CD14-positive monocyte (primary cell): ENCODE data around the gene FNDC11. TPM values are rescaled to one million over a fixed set of nuclear protein-coding genes. Genes with fewer than 3 reads are reported as not detected.

Source experiments
- DNase-seq, 3 donors: peaks; one replicate each; pipeline ENCODE4 v3.0.0-alpha.2; 2011 to 2022
- H2AFZ ChIP-seq: 2 replicates; pipeline ENCODE4 v1.6.0; 2012; ENCODE audit warnings: mild to moderate bottlenecking, low read depth, low read length, inconsistent platforms; ENCODE audit not compliant: insufficient read depth, poor library complexity, severe bottlenecking
- H3K27ac ChIP-seq, 2 donors: 1 replicate in 1 of 2; 2 replicates in 1 of 2; pipeline ENCODE4 v1.5.1; 2012 to 2013; ENCODE audit warnings: low read length in 2 of 2, control low read depth in 1 of 2, inconsistent platforms in 1 of 2, low read depth in 1 of 2, mild to moderate bottlenecking in 1 of 2
- H3K27me3 ChIP-seq, 2 donors: one replicate each; pipeline versions ENCODE4 v1.6.0 to v1.6.1; 2011 to 2013; ENCODE audit warnings: low read length in 2 of 2; ENCODE audit not compliant: control insufficient read depth in 2 of 2, insufficient read depth in 2 of 2
- H3K36me3 ChIP-seq, 2 donors: replicated peaks in 1 of 2; 1 replicate in 1 of 2; 2 replicates in 1 of 2; pipeline versions ENCODE4 v1.5.1 to v1.6.1; 2012 to 2013; ENCODE audit warnings: low read length in 2 of 2, control low read depth in 1 of 2, inconsistent platforms in 1 of 2, mild to moderate bottlenecking in 1 of 2; ENCODE audit not compliant: insufficient read depth in 2 of 2, control insufficient read depth in 1 of 2
- H3K4me1 ChIP-seq, 2 donors: 1 replicate in 1 of 2; 2 replicates in 1 of 2; pipeline versions ENCODE4 v1.5.1 to v1.6.1; 2012 to 2013; ENCODE audit warnings: low read length in 2 of 2, control low read depth in 1 of 2, inconsistent platforms in 1 of 2, mild to moderate bottlenecking in 1 of 2, moderate library complexity in 1 of 2; ENCODE audit not compliant: insufficient read depth in 2 of 2, control insufficient read depth in 1 of 2
- H3K4me2 ChIP-seq: replicated peaks from 2 replicates; pipeline ENCODE3; 2012; ENCODE audit warnings: low read length, moderate library complexity, mild to moderate bottlenecking; ENCODE audit not compliant: poor library complexity, severe bottlenecking; ENCODE audit errors: extremely low read depth
- H3K4me3 ChIP-seq, 3 experiments: fragments of 200-600 bp in 1 of 3; sonication (generic) in 1 of 3; replicated peaks in 1 of 3; 1 replicate in 2 of 3; 2 replicates in 1 of 3; pipeline ENCODE4 v1.5.1; 2011 to 2013; ENCODE audit warnings: low read length in 3 of 3, mild to moderate bottlenecking in 3 of 3, control low read depth in 2 of 3, low read depth in 2 of 3, inconsistent platforms in 1 of 3, moderate library complexity in 1 of 3
- H3K79me2 ChIP-seq: 2 replicates; pipeline ENCODE4 v1.6.0; 2012; ENCODE audit warnings: mild to moderate bottlenecking, control low read depth, inconsistent platforms, low read length, moderate library complexity; ENCODE audit not compliant: insufficient read depth
- H3K9ac ChIP-seq: 2 replicates; pipeline ENCODE4 v1.6.0; 2017; ENCODE audit warnings: low read length, mild to moderate bottlenecking; ENCODE audit not compliant: insufficient read depth, poor library complexity, severe bottlenecking
- H3K9me3 ChIP-seq, 2 donors: replicated peaks in 1 of 2; 1 replicate in 1 of 2; 2 replicates in 1 of 2; pipeline versions ENCODE4 v1.5.1 to v1.6.1; 2012 to 2013; ENCODE audit warnings: low read length in 2 of 2, control low read depth in 1 of 2; ENCODE audit not compliant: control insufficient read depth in 1 of 2, insufficient read depth in 1 of 2
- H4K20me1 ChIP-seq: 2 replicates; pipeline ENCODE4 v1.6.0; 2012; ENCODE audit warnings: mild to moderate bottlenecking, low read length, control low read depth, moderate library complexity; ENCODE audit not compliant: insufficient read depth
- H3K27ac Mint-ChIP-seq, 7 donors: one replicate each; pipeline ENCODE4 v1.8.0; 2020; ENCODE audit warnings: mild to moderate bottlenecking in 7 of 7, mixed read lengths in 7 of 7, moderate library complexity in 6 of 7, inconsistent platforms in 2 of 7
- H3K27me3 Mint-ChIP-seq, 3 donors: one replicate each; pipeline ENCODE4 v1.8.0; 2021 to 2022; ENCODE audit warnings: low read depth in 3 of 3, mild to moderate bottlenecking in 3 of 3, mixed read lengths in 3 of 3, moderate library complexity in 3 of 3, inconsistent platforms in 1 of 3
- H3K36me3 Mint-ChIP-seq, 2 donors: one replicate each; pipeline ENCODE4 v1.8.0; 2020; ENCODE audit warnings: mixed read lengths in 2 of 2, inconsistent platforms in 1 of 2, mild to moderate bottlenecking in 1 of 2
- H3K4me1 Mint-ChIP-seq: one replicate; pipeline ENCODE4 v1.8.0; 2020; ENCODE audit warnings: mild to moderate bottlenecking, mixed read lengths
- H3K4me3 Mint-ChIP-seq, 2 donors: one replicate each; pipeline ENCODE4 v1.8.0; 2020; ENCODE audit warnings: mild to moderate bottlenecking in 2 of 2, mixed read lengths in 2 of 2, moderate library complexity in 1 of 2
- H3K9me3 Mint-ChIP-seq, 7 donors: one replicate each; pipeline ENCODE4 v1.8.0; 2020 to 2022; ENCODE audit warnings: mixed read lengths in 7 of 7, mild to moderate bottlenecking in 6 of 7, moderate library complexity in 6 of 7, inconsistent platforms in 2 of 7
- WGBS: methylation state at CpG from one replicate; pipeline ENCODE4 v1.1.5; 2013; ENCODE audit warnings: missing lambda C conversion rate; ENCODE audit not compliant: insufficient coverage; 5-methylcytosine and 5-hydroxymethylcytosine counted together
- intact Hi-C, 2 donors: fragments of 100-400 bp; cut with micrococcal nuclease; formaldehyde crosslinking; loops; one replicate each; pipeline versions ENCODE4 v1.15.0 to v1.15.1; 2023
- polyA plus RNA-seq, 3 donors: library from polyadenylated mRNA; depleted of rRNA in 1 of 3; unstranded in 2 of 3; stranded (reverse) in 1 of 3; fragments of 300-500 nt in 2 of 3; fragments of >200 nt in 1 of 3; fragmentation: Illumina TruSeq in 2 of 3; gene quantifications; 1 replicate in 2 of 3; 2 replicates in 1 of 3; pipeline ENCODE4 v1.2.3, GENCODE V29; 2012 to 2021
- TF ChIP-seq, protein P1 (sequence below): fragments of 200-600 bp; IDR thresholded peaks from one replicate; pipeline ENCODE4 v1.8.0; 2022; ENCODE audit warnings: antibody characterized with exemption, mild to moderate bottlenecking

Gene FNDC11
- polyA plus RNA-seq, 3 donors, result 0.23 TPM; not detected in 2

DNA sequence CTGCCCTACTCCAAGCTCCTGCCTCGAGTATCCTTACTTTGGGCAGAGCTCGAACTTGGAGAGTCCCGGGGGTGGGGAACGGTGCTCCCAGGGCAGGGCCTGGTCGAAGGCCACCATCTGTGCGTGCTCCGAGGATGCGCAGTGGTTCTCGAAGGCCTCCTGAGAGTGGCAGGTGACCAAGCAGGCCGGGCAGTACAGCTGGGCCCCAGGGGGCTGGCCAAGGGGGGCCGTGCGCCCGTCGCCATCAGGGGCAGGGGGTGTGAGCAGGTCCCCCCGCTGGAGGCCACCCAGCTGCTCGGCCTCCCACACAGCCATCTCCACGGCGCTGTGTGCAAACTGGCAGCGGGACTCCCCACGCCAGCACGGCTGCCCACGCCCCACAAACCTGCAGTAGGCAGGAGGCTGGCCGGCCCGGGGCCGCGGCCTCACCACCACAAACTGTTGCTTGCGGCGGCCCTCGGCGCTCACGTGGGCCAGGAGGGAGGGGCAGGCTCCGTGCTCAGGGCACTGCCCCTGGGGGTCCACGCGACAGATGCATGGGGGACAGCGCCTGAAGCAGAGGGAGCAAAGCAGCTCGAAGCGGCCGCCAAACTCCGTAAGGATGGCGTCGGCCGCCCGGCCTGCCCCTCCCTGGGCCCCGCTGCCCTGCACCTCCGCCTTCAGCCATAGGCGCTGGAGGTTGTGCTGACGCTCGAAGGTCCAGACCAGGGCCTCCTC is 18.3 kb downstream of the FNDC11 start:
- Mint-ChIP-seq H3K4me1 (peaks cover 31% of the 10 kb centered on the region), H3K4me3 (peak overlapping the region in 1 of 2 donors; percentile 12), H3K9me3 (peaks cover 0 to 13% (median 1%) of the 10 kb centered on the region in 7 donors), H3K27ac (no peak overlapping the region), H3K27me3 (peaks cover 24 to 71% (median 42%) of the 10 kb centered on the region in 3 donors), H3K36me3 (peaks cover 8 to 10% of the 10 kb centered on the region in 2 donors)
- no peak overlapping the region for H3K9ac ChIP-seq
- H3K4me2 ChIP-seq, result no peak overlapping the region
- H3K36me3 ChIP-seq, result peaks cover 7 to 13% of the 10 kb centered on the region in 2 donors
- TF ChIP-seq, protein P1, sequence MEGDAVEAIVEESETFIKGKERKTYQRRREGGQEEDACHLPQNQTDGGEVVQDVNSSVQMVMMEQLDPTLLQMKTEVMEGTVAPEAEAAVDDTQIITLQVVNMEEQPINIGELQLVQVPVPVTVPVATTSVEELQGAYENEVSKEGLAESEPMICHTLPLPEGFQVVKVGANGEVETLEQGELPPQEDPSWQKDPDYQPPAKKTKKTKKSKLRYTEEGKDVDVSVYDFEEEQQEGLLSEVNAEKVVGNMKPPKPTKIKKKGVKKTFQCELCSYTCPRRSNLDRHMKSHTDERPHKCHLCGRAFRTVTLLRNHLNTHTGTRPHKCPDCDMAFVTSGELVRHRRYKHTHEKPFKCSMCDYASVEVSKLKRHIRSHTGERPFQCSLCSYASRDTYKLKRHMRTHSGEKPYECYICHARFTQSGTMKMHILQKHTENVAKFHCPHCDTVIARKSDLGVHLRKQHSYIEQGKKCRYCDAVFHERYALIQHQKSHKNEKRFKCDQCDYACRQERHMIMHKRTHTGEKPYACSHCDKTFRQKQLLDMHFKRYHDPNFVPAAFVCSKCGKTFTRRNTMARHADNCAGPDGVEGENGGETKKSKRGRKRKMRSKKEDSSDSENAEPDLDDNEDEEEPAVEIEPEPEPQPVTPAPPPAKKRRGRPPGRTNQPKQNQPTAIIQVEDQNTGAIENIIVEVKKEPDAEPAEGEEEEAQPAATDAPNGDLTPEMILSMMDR, result no peak
- no peak for DNase-seq
- H3K9me3 ChIP-seq, result no peaks in the 10 kb centered on the region
- no peak overlapping the region for H3K4me3 ChIP-seq
- 91% methylated on average over 42 of the region's 48 CpGs for WGBS
- no peak overlapping the region for H2AFZ ChIP-seq
- H4K20me1 ChIP-seq, result peaks cover 57% of the 10 kb centered on the region
- H3K27me3 ChIP-seq, result peaks cover 0 to 55% of the 10 kb centered on the region in 2 donors
- H3K27ac ChIP-seq, result no peak overlapping the region
- intact Hi-C loops, result loop anchor here in 1 of 2 donors (5.0 kb wide), 1 partner anchor 165 kb away; the partner anchor contains the start of genes LIME1 and SLC2A4RG
- peaks cover 42 to 53% of the 10 kb centered on the region in 2 donors for H3K4me1 ChIP-seq
- H3K79me2 ChIP-seq, result peaks cover 7% of the 10 kb centered on the region

DNA sequence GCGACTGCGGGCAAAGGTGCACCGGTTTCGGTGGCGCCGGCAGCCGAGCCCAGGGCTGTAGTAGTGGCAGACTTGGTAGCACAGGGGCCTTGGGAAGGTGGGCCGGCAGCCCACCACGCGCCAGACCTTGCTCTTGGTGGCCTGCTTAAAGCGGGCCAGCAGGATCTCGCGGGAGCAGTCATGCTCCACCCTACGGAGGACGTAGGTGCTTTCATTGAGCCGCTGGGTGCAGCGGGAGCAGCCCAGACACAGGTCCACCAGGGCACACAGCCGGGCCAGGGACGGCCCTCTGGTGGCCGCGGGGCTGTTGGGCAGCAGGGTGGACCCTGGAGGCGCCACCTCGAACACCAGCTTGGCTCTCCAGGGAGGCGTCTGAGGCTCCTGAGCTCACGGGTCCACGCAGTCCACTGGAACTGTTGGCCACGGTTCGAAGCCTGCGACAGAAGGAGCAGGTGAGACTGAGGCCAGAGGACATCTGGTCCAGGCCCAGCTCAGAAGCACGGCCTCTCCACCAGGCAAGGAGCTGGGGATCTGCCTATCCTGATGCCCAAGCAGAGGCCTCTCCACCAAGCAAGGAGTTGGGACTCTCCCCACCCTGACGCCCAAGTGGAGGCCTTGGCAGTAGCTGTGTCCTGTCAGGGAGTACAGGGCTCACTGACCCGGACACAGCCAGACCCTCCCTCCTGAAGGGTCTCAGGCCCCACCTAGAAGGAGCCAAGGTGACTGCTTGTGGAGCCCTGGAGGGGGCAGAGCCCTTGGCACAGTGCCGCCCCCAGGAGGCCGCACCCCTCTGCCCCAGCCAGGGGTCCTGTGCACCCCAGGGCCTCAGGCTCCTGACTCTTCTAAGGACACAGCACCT is 19.1 kb downstream of the FNDC11 start:
- DNase-seq, result no peak
- peaks cover 8 to 9% of the 10 kb centered on the region in 2 donors for H3K36me3 Mint-ChIP-seq
- TF ChIP-seq, protein P1, result no peak
- H2AFZ ChIP-seq, result no peak overlapping the region
- H3K9ac ChIP-seq, result peak overlapping the region; percentile 69
- H4K20me1 ChIP-seq, result peaks cover 50% of the 10 kb centered on the region
- H3K4me1 ChIP-seq, result peaks cover 34 to 45% of the 10 kb centered on the region in 2 donors
- WGBS, result 94% methylated on average over 34 of the region's 34 CpGs
- H3K4me3 Mint-ChIP-seq, result peak overlapping the region; percentile 88 to 92
- H3K4me2 ChIP-seq, result peak overlapping the region; percentile 85
- H3K4me1 Mint-ChIP-seq, result peaks cover 23% of the 10 kb centered on the region
- peaks cover 29 to 76% (median 48%) of the 10 kb centered on the region in 3 donors for H3K27me3 Mint-ChIP-seq
- H3K4me3 ChIP-seq, result peak overlapping the region; percentile 76 to 93 (median 92)
- intact Hi-C loops, result loop anchor here in 1 of 2 donors (5.0 kb wide), 1 partner anchor 164 kb away; the partner anchor contains the start of genes LIME1 and SLC2A4RG
- H3K9me3 ChIP-seq, result no peaks in the 10 kb centered on the region
- peak overlapping the region; percentile 85 to 94 (median 87) for H3K27ac Mint-ChIP-seq
- peak overlapping the region in 1 of 2 donors; percentile 80 for H3K27ac ChIP-seq
- peaks cover 7 to 13% of the 10 kb centered on the region in 2 donors for H3K36me3 ChIP-seq
- H3K27me3 ChIP-seq, result peaks cover 0 to 62% of the 10 kb centered on the region in 2 donors
- peaks cover 7% of the 10 kb centered on the region for H3K79me2 ChIP-seq
- H3K9me3 Mint-ChIP-seq, result peaks cover 0 to 11% (median 0%) of the 10 kb centered on the region in 7 donors
